ENCODE data around the gene SRSF4. TPM values are rescaled to one million over a fixed set of nuclear protein-coding genes. Genes with fewer than 3 reads are reported as not detected.
"Not testable (repeated sequence)": the region's sequence is repeated elsewhere in the genome, so short reads cannot be mapped to it uniquely, and the experiment has no call there.

Gene SRSF4
- total RNA-seq, 1 experiment from 2014 or later: 62.0 TPM

DNA sequence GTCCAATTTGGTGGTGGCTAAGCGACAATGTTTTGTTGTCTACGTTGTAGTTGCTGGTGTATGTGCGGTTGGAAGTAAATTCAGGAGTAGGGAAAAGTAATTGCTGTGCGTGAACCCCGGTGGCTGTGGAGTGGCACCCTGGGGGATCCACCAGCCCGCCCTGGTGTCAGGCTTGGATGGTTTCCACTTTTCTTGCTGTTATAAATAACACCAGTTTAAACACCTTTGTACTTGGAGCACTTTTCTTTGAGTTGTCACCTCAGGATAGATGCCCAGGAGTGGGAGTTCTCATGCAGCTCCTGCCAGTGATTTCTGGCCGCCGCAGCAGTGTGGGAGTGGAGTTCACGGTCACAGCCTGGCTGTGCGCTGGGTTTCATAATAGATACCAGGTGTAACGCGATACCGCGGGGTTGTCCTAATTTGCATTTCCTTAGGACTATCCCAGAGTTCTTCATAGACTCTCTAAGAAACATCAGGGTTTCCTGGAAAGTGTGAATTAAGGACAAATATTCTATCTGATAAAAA is 45.2 kb downstream of the SRSF4 start:
- Histone ChIP-seq H3K4me1 (ENCODE audit: insufficient read depth, low read length) (peaks cover 5% of the 10 kb centered on the region), H3K27ac (ENCODE audit: low read length) (no peak overlapping the region), H3K9ac (ENCODE audit: low read length) (no peak overlapping the region), H3K79me2 (ENCODE audit: low read length) (no peaks in the 10 kb centered on the region), H3F3A (ENCODE audit: low read length, unreplicated experiment) (no peaks in the 10 kb centered on the region), H3K9me3 (ENCODE audit: low read length) (no peaks in the 10 kb centered on the region), H2AFZ (ENCODE audit: low read length) (no peak overlapping the region; the same call in 1 of the 2 replicates), H3K9me2 (replicated peaks; ENCODE audit: low read length) (no peaks in the 10 kb centered on the region), H3K36me3 (ENCODE audit: low read depth, low read length) (no peaks in the 10 kb centered on the region), H4K20me1 (ENCODE audit: low read length) (no peaks in the 10 kb centered on the region), H3K4me3 (ENCODE audit: low read length) (no peak overlapping the region), H3K4me2 (ENCODE audit: low read length) (peak overlapping the region; percentile 17; the same call in 1 of the 2 replicates), H3K27me3 (ENCODE audit: low read length) (no peaks in the 10 kb centered on the region)
- ATAC-seq (peak; percentile 56), DNase-seq (peak; percentile 38)
- ChIA-PET POLR2A (ENCODE audit: unreplicated experiment) (no interaction called here), CTCF (no interaction called here)
- no peak for TF ChIP-seq EZH2phosphoT487 (IDR thresholded peaks at IDR 0.05; ENCODE audit: borderline replicate concordance, low read length)
- TF ChIP-seq, protein P1, sequence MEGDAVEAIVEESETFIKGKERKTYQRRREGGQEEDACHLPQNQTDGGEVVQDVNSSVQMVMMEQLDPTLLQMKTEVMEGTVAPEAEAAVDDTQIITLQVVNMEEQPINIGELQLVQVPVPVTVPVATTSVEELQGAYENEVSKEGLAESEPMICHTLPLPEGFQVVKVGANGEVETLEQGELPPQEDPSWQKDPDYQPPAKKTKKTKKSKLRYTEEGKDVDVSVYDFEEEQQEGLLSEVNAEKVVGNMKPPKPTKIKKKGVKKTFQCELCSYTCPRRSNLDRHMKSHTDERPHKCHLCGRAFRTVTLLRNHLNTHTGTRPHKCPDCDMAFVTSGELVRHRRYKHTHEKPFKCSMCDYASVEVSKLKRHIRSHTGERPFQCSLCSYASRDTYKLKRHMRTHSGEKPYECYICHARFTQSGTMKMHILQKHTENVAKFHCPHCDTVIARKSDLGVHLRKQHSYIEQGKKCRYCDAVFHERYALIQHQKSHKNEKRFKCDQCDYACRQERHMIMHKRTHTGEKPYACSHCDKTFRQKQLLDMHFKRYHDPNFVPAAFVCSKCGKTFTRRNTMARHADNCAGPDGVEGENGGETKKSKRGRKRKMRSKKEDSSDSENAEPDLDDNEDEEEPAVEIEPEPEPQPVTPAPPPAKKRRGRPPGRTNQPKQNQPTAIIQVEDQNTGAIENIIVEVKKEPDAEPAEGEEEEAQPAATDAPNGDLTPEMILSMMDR (conservative IDR thresholded peaks at IDR 0.05; ENCODE audit: low read depth, low read length): no peak
- TF ChIP-seq EZH2 (IDR thresholded peaks at IDR 0.05; ENCODE audit: low read length, unreplicated experiment): no peak
- no TSS peak for BruUV-seq (replicated peaks)
- intact Hi-C loops (cut with micrococcal nuclease): no loop called here

GRCh38 chr1:29134695-29135028 is 47.0 kb downstream of the SRSF4 start:
- H4K20me1 ChIP-seq (ENCODE audit: low read length): no peaks in the 10 kb centered on the region
- no peak overlapping the region for H3K9ac ChIP-seq (ENCODE audit: low read length)
- no peaks in the 10 kb centered on the region for H3F3A ChIP-seq (ENCODE audit: low read length, unreplicated experiment)
- no peak overlapping the region for H3K27ac ChIP-seq (ENCODE audit: low read length)
- DNase-seq (no peak), ATAC-seq (no peak)
- POLR2A ChIA-PET (ENCODE audit: unreplicated experiment): no interaction called here
- no peaks in the 10 kb centered on the region for H3K27me3 ChIP-seq (ENCODE audit: low read length)
- H3K4me1 ChIP-seq (ENCODE audit: insufficient read depth, low read length): peaks cover 5% of the 10 kb centered on the region
- no peaks in the 10 kb centered on the region for H3K9me3 ChIP-seq (ENCODE audit: low read length)
- intact Hi-C loops (cut with micrococcal nuclease): no loop called here
- H3K4me2 ChIP-seq (ENCODE audit: low read length): no peak overlapping the region
- no peaks in the 10 kb centered on the region for H3K9me2 ChIP-seq (replicated peaks; ENCODE audit: low read length)
- H3K4me3 ChIP-seq (ENCODE audit: low read length): no peak overlapping the region
- no peaks in the 10 kb centered on the region for H3K36me3 ChIP-seq (ENCODE audit: low read depth, low read length)
- TF ChIP-seq EZH2 (IDR thresholded peaks at IDR 0.05; ENCODE audit: low read length, unreplicated experiment) (no peak), EZH2phosphoT487 (IDR thresholded peaks at IDR 0.05; ENCODE audit: borderline replicate concordance, low read length) (no peak)
- TF ChIP-seq, protein P1 (conservative IDR thresholded peaks at IDR 0.05; ENCODE audit: low read depth, low read length): no peak
- BruUV-seq (replicated peaks): no TSS peak
- CTCF ChIA-PET: no interaction called here
- H3K79me2 ChIP-seq (ENCODE audit: low read length): no peaks in the 10 kb centered on the region
- H2AFZ ChIP-seq (ENCODE audit: low read length): no peak overlapping the region

- Histone ChIP-seq H3K9ac (ENCODE audit: low read length) (no peak overlapping the region), H3K4me2 (ENCODE audit: low read length) (0 out of 2 replicates have a peak overlapping the region, but pooled peaks have one; percentile 48), H3K27me3 (ENCODE audit: low read length) (no peaks in the 10 kb centered on the region), H4K20me1 (ENCODE audit: low read length) (no peaks in the 10 kb centered on the region), H3K9me3 (ENCODE audit: low read length) (no peaks in the 10 kb centered on the region), H3K4me3 (ENCODE audit: low read length) (no peak overlapping the region), H3K4me1 (ENCODE audit: insufficient read depth, low read length) (peaks cover 5% of the 10 kb centered on the region), H3K79me2 (ENCODE audit: low read length) (no peaks in the 10 kb centered on the region), H2AFZ (ENCODE audit: low read length) (peak overlapping the region; percentile 75), H3K36me3 (ENCODE audit: low read depth, low read length) (no peaks in the 10 kb centered on the region), H3F3A (ENCODE audit: low read length, unreplicated experiment) (no peaks in the 10 kb centered on the region), H3K9me2 (replicated peaks; ENCODE audit: low read length) (no peaks in the 10 kb centered on the region), H3K27ac (ENCODE audit: low read length) (no peak overlapping the region)
- intact Hi-C loops (cut with micrococcal nuclease): no loop called here
- ChIA-PET POLR2A (ENCODE audit: unreplicated experiment) (no interaction called here), CTCF (interaction anchor here (0.7 kb wide), 1 partner anchor 252 kb away, joined by 3 read pairs; no protein-coding TSS in a partner anchor)
- DNase-seq (no peak), ATAC-seq (no peak)
- TF ChIP-seq EZH2 (IDR thresholded peaks at IDR 0.05; ENCODE audit: low read length, unreplicated experiment) (no peak), EZH2phosphoT487 (IDR thresholded peaks at IDR 0.05; ENCODE audit: borderline replicate concordance, low read length) (no peak)
- TF ChIP-seq, protein P1 (conservative IDR thresholded peaks at IDR 0.05; ENCODE audit: low read depth, low read length): no peak
- no TSS peak for BruUV-seq (replicated peaks)
Observed at GRCh38 chr1:29133861-29134694, 47.6 kb downstream of the SRSF4 start.

DNA sequence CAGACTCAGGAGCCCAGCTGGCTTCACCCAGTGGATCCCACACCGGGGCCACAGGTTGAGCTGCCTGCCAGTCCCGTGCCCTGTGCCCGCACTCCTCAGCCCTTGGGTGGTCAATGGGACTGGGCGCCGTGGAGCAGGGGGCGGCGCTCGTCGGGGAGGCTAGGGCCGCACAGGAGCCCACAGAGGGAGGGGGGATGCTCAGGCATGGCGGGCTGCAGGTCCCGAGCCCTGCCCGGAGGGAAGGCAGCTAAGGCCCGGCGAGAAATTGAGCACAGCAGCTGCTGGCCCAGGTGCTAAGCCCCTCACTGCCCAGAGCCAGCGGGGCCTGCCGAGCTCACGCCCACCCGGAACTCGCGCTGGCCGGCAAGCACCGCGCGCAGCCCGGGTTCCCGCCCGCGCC is 50.6 kb downstream of the SRSF4 start:
- H3K4me1 ChIP-seq (ENCODE audit: insufficient read depth, low read length); H3K36me3 ChIP-seq (ENCODE audit: low read depth, low read length); H2AFZ ChIP-seq (ENCODE audit: low read length); BruUV-seq (replicated peaks); ATAC-seq; intact Hi-C loops (cut with micrococcal nuclease); CTCF ChIA-PET; H3K27ac ChIP-seq (ENCODE audit: low read length); DNase-seq; H3K9ac ChIP-seq (ENCODE audit: low read length); H3K27me3 ChIP-seq (ENCODE audit: low read length); H3K4me2 ChIP-seq (ENCODE audit: low read length); H3K79me2 ChIP-seq (ENCODE audit: low read length); H3K9me2 ChIP-seq (replicated peaks; ENCODE audit: low read length); POLR2A ChIA-PET (ENCODE audit: unreplicated experiment); H3K4me3 ChIP-seq (ENCODE audit: low read length); H4K20me1 ChIP-seq (ENCODE audit: low read length); H3F3A ChIP-seq (ENCODE audit: low read length, unreplicated experiment); H3K9me3 ChIP-seq (ENCODE audit: low read length): not testable (repeated sequence)
